Activated naive CD4-positive, alpha-beta T cell treated with anti-CD3 and anti-CD28 coated beads for 36 hours (primary cell): ENCODE measurements around the gene FAAH. TPM values are rescaled to one million over a fixed set of nuclear protein-coding genes. Genes with fewer than 3 reads are reported as not detected.

Experiments
- CTCF ChIA-PET: fragments of 350-600 bp; sonication (Branson Sonifier 250); formaldehyde crosslinking; loops from one replicate; lab custom pipeline; 2021; ENCODE audit warnings: antibody characterized with exemption; lab: Charles Lee
- DNase-seq: peaks from one replicate; pipeline ENCODE4 v3.0.0-alpha.2; 2020
- H3K27ac Mint-ChIP-seq: one replicate; pipeline ENCODE4 v1.8.0; 2021; ENCODE audit warnings: mild to moderate bottlenecking, mixed read lengths
- H3K27me3 Mint-ChIP-seq: one replicate; pipeline ENCODE4 v1.8.0; 2021; ENCODE audit warnings: low read depth, mixed read lengths
- H3K36me3 Mint-ChIP-seq: one replicate; pipeline ENCODE4 v1.8.0; 2021; ENCODE audit warnings: low read depth, mixed read lengths
- H3K4me1 Mint-ChIP-seq: one replicate; pipeline ENCODE4 v1.8.0; 2021; ENCODE audit warnings: low read depth, mixed read lengths
- H3K4me3 Mint-ChIP-seq: one replicate; pipeline ENCODE4 v1.8.0; 2021; ENCODE audit warnings: mild to moderate bottlenecking, moderate library complexity, mixed read lengths
- H3K9me3 Mint-ChIP-seq: one replicate; pipeline ENCODE4 v1.8.0; 2021; ENCODE audit warnings: mixed read lengths
- intact Hi-C: fragments of 100-400 bp; cut with micrococcal nuclease; formaldehyde crosslinking; loops from one replicate; pipeline ENCODE4 v1.15.1; 2023
- total RNA-seq, 2 experiments: library from RNA; stranded (reverse); gene quantifications; one replicate each; pipeline ENCODE4 v1.2.3, GENCODE V29; 2021

The FAAH gene
- total RNA-seq, 2 experiments from 2014 or later = 3.8 to 4.8 TPM

GRCh38 chr1:46401964-46402626 is 8.0 kb downstream of the FAAH start:
- intact Hi-C loops = no loop called here
- no peak overlapping the region for H3K27ac Mint-ChIP-seq
- H3K4me1 Mint-ChIP-seq = no peaks in the 10 kb centered on the region
- no peak overlapping the region for H3K4me3 Mint-ChIP-seq
- H3K9me3 Mint-ChIP-seq = no peaks in the 10 kb centered on the region
- no peak for DNase-seq
- H3K36me3 Mint-ChIP-seq = no peaks in the 10 kb centered on the region
- H3K27me3 Mint-ChIP-seq = no peaks in the 10 kb centered on the region
- CTCF ChIA-PET = interaction anchor here (0.7 to 1.1 kb wide), 2 partner anchors 15 to 126 kb away, joined by 3 read pairs; no protein-coding TSS in a partner anchor

GRCh38 chr1:46403916-46404315 is 9.8 kb downstream of the FAAH start:
- no peak for DNase-seq
- H3K9me3 Mint-ChIP-seq = no peaks in the 10 kb centered on the region
- H3K36me3 Mint-ChIP-seq = no peaks in the 10 kb centered on the region
- no peaks in the 10 kb centered on the region for H3K4me1 Mint-ChIP-seq
- no peaks in the 10 kb centered on the region for H3K27me3 Mint-ChIP-seq
- intact Hi-C loops = no loop called here
- CTCF ChIA-PET = interaction anchor here (1.0 kb wide), 1 partner anchor 117 kb away, joined by 3 read pairs; no protein-coding TSS in a partner anchor
- H3K27ac Mint-ChIP-seq = no peak overlapping the region
- H3K4me3 Mint-ChIP-seq = no peak overlapping the region

- CTCF ChIA-PET = interaction anchor here (0.7 to 1.0 kb wide), 2 partner anchors 116 to 124 kb away, joined by 3 to 5 read pairs; no protein-coding TSS in a partner anchor
- no peaks in the 10 kb centered on the region for H3K27me3 Mint-ChIP-seq
- no peak for DNase-seq
- intact Hi-C loops = no loop called here
- no peak overlapping the region for H3K27ac Mint-ChIP-seq
- no peaks in the 10 kb centered on the region for H3K36me3 Mint-ChIP-seq
- no peaks in the 10 kb centered on the region for H3K9me3 Mint-ChIP-seq
- H3K4me1 Mint-ChIP-seq = no peaks in the 10 kb centered on the region
- H3K4me3 Mint-ChIP-seq = no peak overlapping the region
Observed at GRCh38 chr1:46404482-46405196, 10.5 kb downstream of the FAAH start.

GRCh38 chr1:46405197-46405555 is 11.1 kb downstream of the FAAH start:
- DNase-seq = no peak
- intact Hi-C loops = no loop called here
- Mint-ChIP-seq H3K4me1 (no peaks in the 10 kb centered on the region), H3K27ac (no peak overlapping the region), H3K36me3 (no peaks in the 10 kb centered on the region), H3K4me3 (no peak overlapping the region), H3K9me3 (no peaks in the 10 kb centered on the region), H3K27me3 (no peaks in the 10 kb centered on the region)
- CTCF ChIA-PET = interaction anchor here (0.7 kb wide), 1 partner anchor 123 kb away, joined by 5 read pairs; no protein-coding TSS in a partner anchor

GRCh38 chr1:46405724-46406123 is 11.6 kb downstream of the FAAH start:
- no peaks in the 10 kb centered on the region for H3K36me3 Mint-ChIP-seq
- no peaks in the 10 kb centered on the region for H3K4me1 Mint-ChIP-seq
- DNase-seq = no peak
- intact Hi-C loops = loop anchor here (1.0 to 2.0 kb wide), 3 partner anchors 37 to 124 kb away; no protein-coding TSS in a partner anchor
- CTCF ChIA-PET = interaction anchor here (0.7 kb wide), 1 partner anchor 123 kb away, joined by 5 read pairs; no protein-coding TSS in a partner anchor
- no peak overlapping the region for H3K27ac Mint-ChIP-seq
- no peaks in the 10 kb centered on the region for H3K27me3 Mint-ChIP-seq
- H3K9me3 Mint-ChIP-seq = no peaks in the 10 kb centered on the region
- H3K4me3 Mint-ChIP-seq = no peak overlapping the region

GRCh38 chr1:46406881-46407608 is 12.9 kb downstream of the FAAH start:
- Mint-ChIP-seq H3K27ac (no peak overlapping the region), H3K27me3 (no peaks in the 10 kb centered on the region), H3K4me1 (no peaks in the 10 kb centered on the region), H3K36me3 (no peaks in the 10 kb centered on the region), H3K9me3 (no peaks in the 10 kb centered on the region), H3K4me3 (no peak overlapping the region)
- no peak for DNase-seq
- CTCF ChIA-PET = interaction anchor here (0.6 to 1.0 kb wide), 6 partner anchors 25 to 1863 kb away, joined by 3 to 6 read pairs (median 4); no protein-coding TSS in a partner anchor
- intact Hi-C loops = loop anchor here (1.0 to 2.0 kb wide), 3 partner anchors 36 to 122 kb away; no protein-coding TSS in a partner anchor

GRCh38 chr1:46407636-46408035 is 13.5 kb downstream of the FAAH start:
- intact Hi-C loops = loop anchor here (2.0 kb wide), 2 partner anchors 35 to 71 kb away; no protein-coding TSS in a partner anchor
- H3K9me3 Mint-ChIP-seq = no peaks in the 10 kb centered on the region

GRCh38 chr1:46408356-46409062 is 14.4 kb downstream of the FAAH start:
- CTCF ChIA-PET = interaction anchor here (1.0 to 1.2 kb wide), 2 partner anchors 10 to 121 kb away, joined by 3 to 4 read pairs; no protein-coding TSS in a partner anchor
- Mint-ChIP-seq H3K27ac (no peak overlapping the region), H3K4me1 (no peaks in the 10 kb centered on the region), H3K27me3 (no peaks in the 10 kb centered on the region), H3K9me3 (no peaks in the 10 kb centered on the region), H3K36me3 (no peaks in the 10 kb centered on the region), H3K4me3 (no peak overlapping the region)
- no peak for DNase-seq
- intact Hi-C loops = no loop called here

More at GRCh38 chr1:46407636-46408035, 13.5 kb downstream of the FAAH start:
- Mint-ChIP-seq H3K27me3 (no peaks in the 10 kb centered on the region), H3K4me3 (no peak overlapping the region), H3K27ac (no peak overlapping the region), H3K36me3 (no peaks in the 10 kb centered on the region), H3K4me1 (no peaks in the 10 kb centered on the region)
- CTCF ChIA-PET = interaction anchor here (1.2 kb wide), 1 partner anchor 122 kb away, joined by 3 read pairs; no protein-coding TSS in a partner anchor
- DNase-seq = no peak

GRCh38 chr1:46409063-46409372 is 14.9 kb downstream of the FAAH start:
- Mint-ChIP-seq H3K36me3 (no peaks in the 10 kb centered on the region), H3K4me3 (no peak overlapping the region), H3K27ac (no peak overlapping the region), H3K4me1 (no peaks in the 10 kb centered on the region), H3K27me3 (no peaks in the 10 kb centered on the region), H3K9me3 (no peaks in the 10 kb centered on the region)
- intact Hi-C loops = no loop called here
- CTCF ChIA-PET = interaction anchor here (0.6 to 1.0 kb wide), 2 partner anchors 9 to 119 kb away, joined by 4 to 5 read pairs; no protein-coding TSS in a partner anchor
- DNase-seq = no peak

GRCh38 chr1:46410156-46411009 is 16.3 kb downstream of the FAAH start:
- no peak for DNase-seq
- CTCF ChIA-PET = interaction anchor here (0.6 to 1.4 kb wide), 5 partner anchors 11 to 113 kb away, joined by 3 to 4 read pairs (median 3); no protein-coding TSS in a partner anchor
- no peak overlapping the region for H3K27ac Mint-ChIP-seq
- intact Hi-C loops = no loop called here
- no peaks in the 10 kb centered on the region for H3K9me3 Mint-ChIP-seq
- no peaks in the 10 kb centered on the region for H3K4me1 Mint-ChIP-seq
- no peak overlapping the region for H3K4me3 Mint-ChIP-seq
- no peaks in the 10 kb centered on the region for H3K36me3 Mint-ChIP-seq
- no peaks in the 10 kb centered on the region for H3K27me3 Mint-ChIP-seq

- H3K4me3 Mint-ChIP-seq = no peak overlapping the region
- H3K36me3 Mint-ChIP-seq = no peaks in the 10 kb centered on the region
- intact Hi-C loops = no loop called here
- H3K9me3 Mint-ChIP-seq = no peaks in the 10 kb centered on the region
- H3K4me1 Mint-ChIP-seq = no peaks in the 10 kb centered on the region
- CTCF ChIA-PET = interaction anchor here (1.3 kb wide), 1 partner anchor 11 kb away, joined by 3 read pairs; no protein-coding TSS in a partner anchor
- no peak for DNase-seq
- no peak overlapping the region for H3K27ac Mint-ChIP-seq
- H3K27me3 Mint-ChIP-seq = no peaks in the 10 kb centered on the region
Observed at GRCh38 chr1:46411010-46411405, 16.9 kb downstream of the FAAH start.
